WI38 (cell line): ENCODE measurements around the gene RPL38.

Experiments
- H3K4me3 ChIP-seq: 2 replicates; pipeline ENCODE4 v1.5.1; 2011; ENCODE audit warnings: low read depth, mild to moderate bottlenecking, control low read depth, low read length
- TF ChIP-seq, protein P1 (sequence below): IDR thresholded peaks from 2 replicates; pipeline ENCODE4 v1.5.1; 2012; ENCODE audit warnings: low read depth, mild to moderate bottlenecking, control low read depth, low read length

Gene RPL38

DNA sequence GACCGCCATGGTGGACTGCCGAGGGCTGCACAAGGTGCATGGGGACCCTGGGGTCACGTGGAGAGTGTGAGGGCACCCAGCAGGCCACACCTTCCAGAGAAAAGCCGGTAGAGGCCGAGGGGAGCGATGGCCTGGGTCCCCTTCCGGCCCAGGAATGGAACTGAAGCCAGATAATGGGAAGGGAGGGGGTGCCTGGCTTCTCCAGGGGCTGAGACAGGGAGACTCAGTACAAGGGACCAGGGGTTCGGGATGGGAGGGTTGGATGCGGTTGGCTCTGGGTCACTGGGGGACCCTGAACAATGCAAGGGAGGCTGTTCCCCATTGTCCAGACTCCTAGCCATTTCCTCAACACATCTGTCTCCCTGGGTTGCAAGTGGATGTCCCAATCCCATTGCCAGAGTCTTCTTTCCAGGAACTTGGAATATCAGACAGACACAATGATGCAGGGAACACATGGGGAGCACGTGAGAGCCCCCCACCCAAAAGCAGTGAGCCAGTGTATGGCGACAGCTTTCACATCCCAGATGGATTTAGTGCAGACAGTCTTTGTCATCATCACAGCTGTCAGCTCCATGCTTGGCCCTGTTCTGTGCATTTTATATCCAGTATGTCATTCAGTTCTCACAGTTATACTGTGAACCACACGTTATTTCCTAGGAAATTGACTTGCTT lies 47.0 kb downstream of the RPL38 start:
- no peak overlapping the region for H3K4me3 ChIP-seq
- TF ChIP-seq, protein P1, sequence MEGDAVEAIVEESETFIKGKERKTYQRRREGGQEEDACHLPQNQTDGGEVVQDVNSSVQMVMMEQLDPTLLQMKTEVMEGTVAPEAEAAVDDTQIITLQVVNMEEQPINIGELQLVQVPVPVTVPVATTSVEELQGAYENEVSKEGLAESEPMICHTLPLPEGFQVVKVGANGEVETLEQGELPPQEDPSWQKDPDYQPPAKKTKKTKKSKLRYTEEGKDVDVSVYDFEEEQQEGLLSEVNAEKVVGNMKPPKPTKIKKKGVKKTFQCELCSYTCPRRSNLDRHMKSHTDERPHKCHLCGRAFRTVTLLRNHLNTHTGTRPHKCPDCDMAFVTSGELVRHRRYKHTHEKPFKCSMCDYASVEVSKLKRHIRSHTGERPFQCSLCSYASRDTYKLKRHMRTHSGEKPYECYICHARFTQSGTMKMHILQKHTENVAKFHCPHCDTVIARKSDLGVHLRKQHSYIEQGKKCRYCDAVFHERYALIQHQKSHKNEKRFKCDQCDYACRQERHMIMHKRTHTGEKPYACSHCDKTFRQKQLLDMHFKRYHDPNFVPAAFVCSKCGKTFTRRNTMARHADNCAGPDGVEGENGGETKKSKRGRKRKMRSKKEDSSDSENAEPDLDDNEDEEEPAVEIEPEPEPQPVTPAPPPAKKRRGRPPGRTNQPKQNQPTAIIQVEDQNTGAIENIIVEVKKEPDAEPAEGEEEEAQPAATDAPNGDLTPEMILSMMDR, result no peak

DNA sequence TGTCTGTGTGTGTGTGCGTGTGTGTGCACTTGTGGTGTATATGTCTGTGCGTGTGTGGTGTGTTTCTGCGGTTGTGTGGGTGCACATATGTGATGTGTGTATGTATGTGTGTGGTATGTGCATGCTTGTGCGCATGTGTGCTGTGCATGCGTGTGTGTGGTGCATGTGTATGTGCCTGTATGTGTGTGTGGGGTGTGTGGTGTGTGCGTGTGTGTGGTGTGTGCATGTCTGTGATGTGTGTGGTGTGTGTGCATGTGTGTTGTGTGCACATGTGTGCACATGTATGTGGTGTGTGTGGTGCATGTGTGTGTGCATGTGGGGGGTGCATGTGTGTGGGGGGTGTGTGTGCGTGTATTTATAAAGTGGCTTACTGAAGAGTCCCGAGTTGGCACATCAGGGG lies 47.6 kb downstream of the RPL38 start:
- no peak overlapping the region for H3K4me3 ChIP-seq
- TF ChIP-seq, protein P1, result no peak

DNA sequence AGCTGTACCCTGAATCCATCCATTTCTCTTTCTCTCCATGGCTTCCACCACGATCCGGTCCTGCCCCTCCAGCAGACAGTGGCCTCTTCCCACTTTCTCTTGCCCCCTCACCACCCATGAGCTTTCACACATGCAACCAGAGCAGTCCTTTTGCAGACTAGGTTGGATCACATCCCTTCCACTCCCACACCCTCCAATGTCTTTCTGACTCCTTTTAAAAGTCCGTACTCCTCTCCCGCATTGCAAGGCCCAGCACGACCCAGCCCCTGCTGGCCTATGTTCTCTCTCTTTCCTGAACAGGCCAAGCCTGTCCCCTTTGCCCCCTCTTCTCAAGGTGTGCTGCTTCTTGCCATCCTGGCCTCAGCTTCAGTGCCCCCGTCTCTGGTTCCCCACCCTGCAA lies 48.1 kb downstream of the RPL38 start:
- no peak overlapping the region for H3K4me3 ChIP-seq
- TF ChIP-seq, protein P1, result no peak

DNA sequence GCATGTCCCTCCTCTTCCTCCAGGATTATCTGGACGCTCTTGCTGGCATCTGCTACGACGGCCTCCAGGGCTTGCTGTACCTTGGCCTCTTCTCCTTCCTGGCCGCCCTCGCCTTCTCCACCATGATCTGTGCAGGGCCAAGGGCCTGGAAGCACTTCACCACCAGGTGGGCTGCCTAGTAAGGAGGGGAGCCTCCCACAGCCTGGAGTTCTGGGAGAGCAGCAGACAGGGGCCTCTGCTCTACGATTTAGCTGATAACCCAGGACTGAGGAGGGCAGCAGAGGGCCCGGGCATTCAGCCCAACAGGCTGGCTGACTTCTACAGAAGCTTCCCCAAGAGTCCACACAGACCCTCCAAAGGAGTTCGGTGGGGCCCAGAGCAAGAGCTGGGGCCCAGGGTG lies 48.7 kb downstream of the RPL38 start:
- TF ChIP-seq, protein P1, result no peak
- H3K4me3 ChIP-seq, result no peak overlapping the region

DNA sequence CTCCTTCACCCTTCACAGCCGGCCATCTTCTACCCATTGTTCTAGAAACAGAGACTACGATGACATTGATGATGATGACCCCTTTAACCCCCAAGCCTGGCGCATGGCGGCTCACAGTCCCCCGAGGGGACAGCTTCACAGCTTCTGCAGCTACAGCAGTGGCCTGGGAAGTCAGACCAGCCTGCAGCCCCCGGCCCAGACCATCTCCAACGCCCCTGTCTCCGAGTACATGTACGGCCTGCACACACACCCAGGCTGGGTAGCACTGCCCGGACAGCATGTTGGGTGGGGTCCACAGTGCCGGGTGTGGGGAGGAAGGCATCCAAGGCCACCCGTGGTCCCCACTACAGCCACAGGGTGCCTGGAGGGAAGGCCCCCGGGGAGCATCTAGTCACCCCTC lies 49.6 kb downstream of the RPL38 start:
- TF ChIP-seq, protein P1, result no peak
- H3K4me3 ChIP-seq, result no peak overlapping the region

DNA sequence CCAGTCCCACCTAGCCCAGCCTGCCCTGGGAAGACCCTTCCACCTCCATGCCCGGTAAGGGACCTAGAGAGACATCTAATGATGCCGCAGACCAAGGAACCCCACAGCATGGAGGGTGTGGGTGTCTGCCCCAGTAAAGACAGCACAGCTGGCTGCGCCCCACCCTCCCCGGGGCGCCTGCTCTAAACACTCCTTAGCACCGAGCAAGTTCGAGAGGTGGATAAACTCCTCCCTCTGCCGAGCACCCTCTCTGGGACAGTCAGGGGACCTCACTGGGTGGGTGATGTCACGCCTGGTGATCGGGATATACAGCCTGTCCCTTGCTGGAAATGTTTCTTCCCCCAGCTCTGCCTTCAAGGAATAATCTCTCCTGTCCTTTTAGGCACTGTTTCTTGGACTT lies 53.8 kb downstream of the RPL38 start:
- TF ChIP-seq, protein P1, result no peak
- H3K4me3 ChIP-seq, result no peak overlapping the region

DNA sequence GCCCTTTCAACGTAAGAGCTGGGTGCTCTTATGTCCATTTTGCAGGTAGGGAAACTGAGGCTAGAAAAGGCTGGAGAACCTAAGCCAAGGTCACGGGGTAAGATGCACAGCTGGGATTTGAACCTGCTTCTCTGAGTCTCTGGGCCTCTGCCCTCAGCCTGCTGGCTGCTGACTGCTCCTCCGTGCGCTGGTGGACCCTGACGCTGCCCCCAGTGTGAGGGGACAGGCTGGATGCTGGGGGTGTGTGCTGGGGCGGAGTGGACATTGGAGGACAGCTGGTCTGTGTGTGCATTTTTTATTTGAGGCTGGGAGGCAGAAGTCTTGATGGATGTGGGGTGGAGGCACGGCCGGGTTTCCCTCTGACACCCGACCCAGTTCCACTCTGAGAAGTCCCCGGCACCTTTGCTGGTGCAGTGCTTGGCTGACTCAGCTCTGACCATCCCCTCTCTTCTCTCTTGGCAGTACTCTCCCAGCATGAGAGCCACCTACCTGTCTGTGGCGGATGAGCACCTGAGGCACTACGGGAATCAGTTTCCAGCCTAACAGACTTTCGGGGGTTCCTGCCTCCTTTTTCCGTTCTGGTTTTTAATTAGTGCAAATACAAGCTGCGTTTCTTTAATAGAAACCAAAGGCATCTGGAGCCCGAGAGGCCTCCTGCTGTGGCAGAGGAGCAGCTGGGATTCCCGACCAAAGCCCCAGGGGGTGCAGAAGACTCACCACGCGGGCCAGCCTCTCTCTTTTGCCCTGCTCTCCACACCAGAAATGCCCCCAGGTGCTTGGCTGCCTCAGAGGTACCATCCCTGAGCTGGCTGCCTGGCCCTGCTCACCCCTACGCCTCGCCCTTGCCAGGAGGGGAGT lies 56.4 kb downstream of the RPL38 start:
- TF ChIP-seq, protein P1, result no peak
- H3K4me3 ChIP-seq, result no peak overlapping the region
